ENCODE data around the gene TRMU.

The TRMU gene

GRCh38 chr22:46337870-46338269, 2.4 kb downstream of the TRMU start:
- no peak for DNase-seq

GRCh38 chr22:46338636-46339035, 3.1 kb downstream of the TRMU start:
- no peak for DNase-seq

- no peak for DNase-seq
These were observed 4.4 kb downstream of the TRMU start for GRCh38 chr22:46339956-46340355.

GRCh38 chr22:46340676-46341075, 5.2 kb downstream of the TRMU start:
- no peak for DNase-seq

- no peak for DNase-seq
These were observed 11.3 kb downstream of the TRMU start for GRCh38 chr22:46346680-46347405.

- no peak for DNase-seq
These were observed 12.1 kb downstream of the TRMU start for GRCh38 chr22:46347646-46348045.

GRCh38 chr22:46348099-46348695, 12.7 kb downstream of the TRMU start:
- DNase-seq = no peak

GRCh38 chr22:46349238-46349637, 13.7 kb downstream of the TRMU start:
- DNase-seq = no peak

- no peak for DNase-seq
These were observed 14.2 kb downstream of the TRMU start for GRCh38 chr22:46349681-46350080.

GRCh38 chr22:46350121-46350520, 14.6 kb downstream of the TRMU start:
- DNase-seq = no peak

GRCh38 chr22:46350646-46351045, 15.1 kb downstream of the TRMU start:
- DNase-seq = no peak

GRCh38 chr22:46351131-46351735, 15.7 kb downstream of the TRMU start:
- DNase-seq = no peak

GRCh38 chr22:46351767-46352166, 16.3 kb downstream of the TRMU start:
- DNase-seq = no peak

- DNase-seq = no peak
These were observed 16.8 kb downstream of the TRMU start for GRCh38 chr22:46352276-46352675.

- no peak for DNase-seq
These were observed 17.3 kb downstream of the TRMU start for GRCh38 chr22:46352691-46353386.

GRCh38 chr22:46353483-46354105, 18.1 kb downstream of the TRMU start:
- no peak for DNase-seq

GRCh38 chr22:46354176-46354992, 18.9 kb downstream of the TRMU start:
- DNase-seq = no peak

GRCh38 chr22:46354993-46355305, 19.4 kb downstream of the TRMU start:
- no peak for DNase-seq

- peak; percentile 62 for DNase-seq
These were observed 20.0 kb downstream of the TRMU start for GRCh38 chr22:46355369-46355995.

- DNase-seq = no peak
These were observed 20.5 kb downstream of the TRMU start for GRCh38 chr22:46355996-46356471.

GRCh38 chr22:46356496-46357480, 21.3 kb downstream of the TRMU start:
- no peak for DNase-seq
